ENCODE results near the gene SLC34A3.

SLC34A3 gene

DNA sequence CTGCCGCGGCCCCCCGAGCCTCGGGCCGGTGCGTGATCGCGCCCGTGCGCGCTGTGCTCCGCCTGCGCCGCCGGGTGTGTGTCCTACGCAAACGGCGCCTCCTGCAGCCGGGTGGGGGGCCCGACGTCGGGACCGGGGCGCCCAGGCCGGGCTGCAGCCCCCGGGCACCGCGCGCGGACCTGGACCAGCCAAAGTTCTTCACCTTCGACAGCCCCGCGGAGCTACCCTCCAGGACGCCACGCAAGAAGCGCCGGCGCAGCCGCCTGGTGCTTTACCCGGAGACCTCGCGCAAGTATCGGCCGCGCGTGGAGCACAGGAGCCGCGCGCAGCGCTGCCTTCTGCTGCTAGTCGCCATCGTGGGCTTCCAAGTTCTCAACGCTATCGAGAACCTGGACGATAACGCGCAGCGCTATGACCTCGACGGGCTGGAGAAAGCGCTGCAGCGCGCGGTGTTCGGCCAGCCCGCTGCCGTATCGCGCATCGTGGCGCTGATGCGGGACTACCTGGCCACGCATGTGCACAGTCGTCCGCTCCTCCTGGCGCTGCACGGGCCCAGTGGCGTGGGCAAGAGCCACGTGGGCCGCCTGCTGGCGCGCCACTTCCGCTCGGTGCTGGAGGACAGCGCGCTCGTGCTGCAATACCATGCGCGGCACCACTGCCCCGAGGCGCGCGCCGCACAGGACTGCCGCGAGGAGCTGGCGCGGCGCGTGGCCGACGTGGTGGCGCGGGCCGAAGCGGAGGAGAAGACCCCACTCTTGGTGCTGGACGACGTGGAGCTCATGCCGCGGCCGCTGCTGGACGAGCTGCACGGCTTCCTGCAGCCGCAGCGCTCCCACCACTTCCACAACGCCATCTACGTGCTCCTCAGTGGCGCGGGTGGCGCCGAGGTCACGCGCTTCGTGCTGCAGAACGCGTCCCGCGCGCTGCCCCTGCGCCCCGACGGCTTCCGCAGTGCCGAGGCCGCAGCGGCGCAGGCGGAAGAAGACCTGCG is 48.3 kb downstream of the SLC34A3 start:
- TF ChIP-seq, protein P1, sequence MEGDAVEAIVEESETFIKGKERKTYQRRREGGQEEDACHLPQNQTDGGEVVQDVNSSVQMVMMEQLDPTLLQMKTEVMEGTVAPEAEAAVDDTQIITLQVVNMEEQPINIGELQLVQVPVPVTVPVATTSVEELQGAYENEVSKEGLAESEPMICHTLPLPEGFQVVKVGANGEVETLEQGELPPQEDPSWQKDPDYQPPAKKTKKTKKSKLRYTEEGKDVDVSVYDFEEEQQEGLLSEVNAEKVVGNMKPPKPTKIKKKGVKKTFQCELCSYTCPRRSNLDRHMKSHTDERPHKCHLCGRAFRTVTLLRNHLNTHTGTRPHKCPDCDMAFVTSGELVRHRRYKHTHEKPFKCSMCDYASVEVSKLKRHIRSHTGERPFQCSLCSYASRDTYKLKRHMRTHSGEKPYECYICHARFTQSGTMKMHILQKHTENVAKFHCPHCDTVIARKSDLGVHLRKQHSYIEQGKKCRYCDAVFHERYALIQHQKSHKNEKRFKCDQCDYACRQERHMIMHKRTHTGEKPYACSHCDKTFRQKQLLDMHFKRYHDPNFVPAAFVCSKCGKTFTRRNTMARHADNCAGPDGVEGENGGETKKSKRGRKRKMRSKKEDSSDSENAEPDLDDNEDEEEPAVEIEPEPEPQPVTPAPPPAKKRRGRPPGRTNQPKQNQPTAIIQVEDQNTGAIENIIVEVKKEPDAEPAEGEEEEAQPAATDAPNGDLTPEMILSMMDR (IDR thresholded peaks at IDR 0.05; ENCODE audit: low read depth, low read length, missing control alignments): no peak
- no peak for DNase-seq (ENCODE audit: extremely low read depth, low read depth)
- peak overlapping the region; percentile 65 for H3K4me3 ChIP-seq (replicated peaks; ENCODE audit: low read depth, low read length)

DNA sequence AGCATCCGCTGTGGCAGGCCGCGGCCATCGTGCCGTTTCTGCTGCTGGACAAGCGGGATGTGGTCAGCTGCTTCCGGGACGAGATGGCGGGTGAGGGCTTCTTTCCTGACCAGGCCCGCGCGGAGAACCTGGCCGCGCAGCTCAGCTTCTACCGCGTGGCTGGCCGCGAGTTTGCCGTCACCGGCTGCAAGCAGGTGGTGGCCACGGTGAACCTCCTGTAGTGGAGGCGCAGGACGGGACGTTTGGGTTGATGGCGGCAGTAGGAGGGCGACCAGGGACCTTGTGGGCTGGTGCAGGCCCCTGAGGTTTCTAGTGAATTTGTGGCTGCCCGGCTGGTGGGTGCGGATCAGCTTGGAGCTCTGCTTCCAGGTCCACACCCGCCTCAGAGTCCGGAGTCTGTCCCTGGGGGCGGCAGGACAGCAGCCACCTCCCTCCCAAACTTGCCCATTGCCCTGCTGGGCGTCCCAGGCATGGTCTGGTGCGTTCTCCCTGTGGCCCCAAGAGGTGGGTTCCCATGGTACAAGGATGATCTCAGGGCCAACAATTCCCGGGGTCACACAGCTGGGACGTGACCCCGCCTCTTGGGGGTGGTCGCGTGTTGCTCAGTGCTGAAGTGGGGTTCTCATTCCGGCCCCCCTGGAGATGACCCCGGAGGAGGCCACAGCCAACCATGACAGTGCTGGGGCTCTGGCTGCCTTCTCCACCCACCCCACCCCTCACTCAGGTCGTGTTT is 49.2 kb downstream of the SLC34A3 start:
- no peak for DNase-seq (ENCODE audit: extremely low read depth, low read depth)
- TF ChIP-seq, protein P1 (IDR thresholded peaks at IDR 0.05; ENCODE audit: low read depth, low read length, missing control alignments): no peak
- no peak overlapping the region; the same call in 1 of the 2 replicates for H3K4me3 ChIP-seq (replicated peaks; ENCODE audit: low read depth, low read length)

DNA sequence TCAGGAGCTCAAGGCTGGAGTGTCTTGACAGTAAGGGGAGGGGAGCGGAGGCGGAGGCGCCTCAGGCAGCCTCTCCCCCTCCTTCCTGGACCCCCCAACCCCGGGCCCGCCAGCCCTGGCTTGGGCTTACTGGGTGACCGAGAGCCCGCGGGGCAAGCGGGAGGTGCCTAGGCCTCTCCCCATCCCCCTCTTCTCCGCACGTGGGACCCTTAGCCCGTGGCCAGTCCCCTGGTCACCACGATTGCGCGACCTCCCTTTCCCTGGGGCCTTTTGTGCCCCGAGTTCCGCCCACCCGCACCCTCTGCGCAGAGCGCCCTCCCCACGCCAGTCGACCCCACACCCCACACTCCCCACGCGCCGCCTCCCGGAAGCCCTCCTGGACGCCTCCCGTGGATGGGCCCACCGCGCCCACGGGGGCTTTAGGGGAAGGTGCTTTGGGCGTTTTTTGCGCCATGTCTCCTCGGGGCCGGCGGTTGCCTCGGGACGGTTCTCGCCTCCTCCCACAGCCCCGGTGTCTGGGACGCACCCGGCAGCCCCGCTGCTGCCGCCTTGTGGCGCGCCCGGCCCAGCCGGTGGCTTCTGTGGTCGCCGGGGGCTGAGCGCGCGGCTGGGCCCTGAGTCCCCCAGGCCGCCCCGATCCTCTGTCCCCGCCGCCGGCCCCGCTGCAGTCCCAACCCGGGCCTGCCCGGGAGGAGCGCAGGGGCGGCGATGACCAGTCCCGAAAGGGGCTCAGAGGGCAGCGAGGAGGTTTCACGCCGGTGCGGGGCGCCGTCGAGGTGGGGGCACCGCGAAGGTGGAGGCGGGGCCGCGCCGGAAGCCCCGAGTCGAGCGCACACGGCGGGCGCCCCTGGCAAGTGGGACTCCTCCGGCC is 50.0 kb downstream of the SLC34A3 start:
- TF ChIP-seq, protein P1 (IDR thresholded peaks at IDR 0.05; ENCODE audit: low read depth, low read length, missing control alignments): no peak
- H3K4me3 ChIP-seq (replicated peaks; ENCODE audit: low read depth, low read length): no peak overlapping the region; the same call in 1 of the 2 replicates
- no peak for DNase-seq (ENCODE audit: extremely low read depth, low read depth)

DNA sequence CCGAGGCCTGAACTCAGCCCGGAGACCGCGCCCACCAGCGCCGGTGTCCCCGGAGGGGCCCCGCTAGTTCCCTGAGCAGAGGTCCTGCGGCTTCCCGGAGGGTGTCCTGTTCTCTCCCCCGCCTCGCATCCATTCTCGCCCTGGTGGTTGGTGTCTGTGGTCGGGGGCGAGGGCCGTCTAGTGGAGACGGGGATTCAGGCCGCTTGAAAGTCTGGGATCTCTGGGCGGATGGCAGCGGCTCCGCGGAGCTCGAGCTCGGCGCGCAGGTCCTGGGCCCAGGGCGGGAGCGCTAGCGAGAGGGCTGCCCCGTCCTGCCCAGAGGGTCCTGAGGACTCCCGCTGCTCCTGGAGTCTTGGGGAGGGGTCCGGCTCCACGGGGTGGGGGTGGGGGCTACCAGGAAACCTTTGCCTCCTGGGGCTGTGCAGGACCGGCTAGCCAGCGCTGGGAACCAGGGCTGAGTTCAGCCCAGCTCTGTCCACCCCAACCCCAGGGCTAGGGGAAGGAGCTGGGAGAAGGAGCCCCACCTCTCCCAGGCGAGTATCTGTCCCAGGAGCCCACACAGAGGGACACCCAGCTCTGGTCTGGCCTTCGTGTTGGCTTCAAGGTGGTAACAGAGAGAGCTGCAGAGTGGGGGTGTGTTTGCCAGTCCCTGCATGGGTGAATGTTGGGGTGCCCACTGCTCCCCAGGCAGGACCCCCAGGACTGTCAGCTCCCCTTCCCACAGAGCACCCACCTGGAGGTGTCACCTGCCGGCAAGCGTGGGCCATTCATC is 50.8 kb downstream of the SLC34A3 start:
- H3K4me3 ChIP-seq (replicated peaks; ENCODE audit: low read depth, low read length): no peak overlapping the region
- TF ChIP-seq, protein P1 (IDR thresholded peaks at IDR 0.05; ENCODE audit: low read depth, low read length, missing control alignments): no peak
- DNase-seq (ENCODE audit: extremely low read depth, low read depth): no peak
